NCI-H187 treated with DMSO at 0.1 percent for 48 hours (cell line): Measurements from ENCODE around the gene CATSPERE.

Experiments
- DNase-seq: peaks from one replicate; lab custom pipeline; 2025; lab: John Stamatoyannopoulos, UW

CATSPERE gene, protein sequence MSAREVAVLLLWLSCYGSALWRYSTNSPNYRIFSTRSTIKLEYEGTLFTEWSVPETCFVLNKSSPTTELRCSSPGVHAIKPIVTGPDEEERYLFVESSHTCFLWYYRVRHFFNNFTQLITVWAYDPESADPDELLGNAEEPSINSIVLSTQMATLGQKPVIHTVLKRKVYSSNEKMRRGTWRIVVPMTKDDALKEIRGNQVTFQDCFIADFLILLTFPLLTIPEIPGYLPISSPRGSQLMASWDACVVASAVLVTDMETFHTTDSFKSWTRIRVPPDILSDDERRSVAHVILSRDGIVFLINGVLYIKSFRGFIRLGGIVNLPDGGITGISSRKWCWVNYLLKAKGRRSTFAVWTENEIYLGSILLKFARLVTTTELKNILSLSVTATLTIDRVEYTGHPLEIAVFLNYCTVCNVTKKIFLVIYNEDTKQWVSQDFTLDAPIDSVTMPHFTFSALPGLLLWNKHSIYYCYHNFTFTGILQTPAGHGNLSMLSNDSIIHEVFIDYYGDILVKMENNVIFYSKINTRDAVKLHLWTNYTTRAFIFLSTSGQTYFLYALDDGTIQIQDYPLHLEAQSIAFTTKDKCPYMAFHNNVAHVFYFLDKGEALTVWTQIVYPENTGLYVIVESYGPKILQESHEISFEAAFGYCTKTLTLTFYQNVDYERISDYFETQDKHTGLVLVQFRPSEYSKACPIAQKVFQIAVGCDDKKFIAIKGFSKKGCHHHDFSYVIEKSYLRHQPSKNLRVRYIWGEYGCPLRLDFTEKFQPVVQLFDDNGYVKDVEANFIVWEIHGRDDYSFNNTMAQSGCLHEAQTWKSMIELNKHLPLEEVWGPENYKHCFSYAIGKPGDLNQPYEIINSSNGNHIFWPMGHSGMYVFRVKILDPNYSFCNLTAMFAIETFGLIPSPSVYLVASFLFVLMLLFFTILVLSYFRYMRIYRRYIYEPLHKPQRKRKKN

DNA sequence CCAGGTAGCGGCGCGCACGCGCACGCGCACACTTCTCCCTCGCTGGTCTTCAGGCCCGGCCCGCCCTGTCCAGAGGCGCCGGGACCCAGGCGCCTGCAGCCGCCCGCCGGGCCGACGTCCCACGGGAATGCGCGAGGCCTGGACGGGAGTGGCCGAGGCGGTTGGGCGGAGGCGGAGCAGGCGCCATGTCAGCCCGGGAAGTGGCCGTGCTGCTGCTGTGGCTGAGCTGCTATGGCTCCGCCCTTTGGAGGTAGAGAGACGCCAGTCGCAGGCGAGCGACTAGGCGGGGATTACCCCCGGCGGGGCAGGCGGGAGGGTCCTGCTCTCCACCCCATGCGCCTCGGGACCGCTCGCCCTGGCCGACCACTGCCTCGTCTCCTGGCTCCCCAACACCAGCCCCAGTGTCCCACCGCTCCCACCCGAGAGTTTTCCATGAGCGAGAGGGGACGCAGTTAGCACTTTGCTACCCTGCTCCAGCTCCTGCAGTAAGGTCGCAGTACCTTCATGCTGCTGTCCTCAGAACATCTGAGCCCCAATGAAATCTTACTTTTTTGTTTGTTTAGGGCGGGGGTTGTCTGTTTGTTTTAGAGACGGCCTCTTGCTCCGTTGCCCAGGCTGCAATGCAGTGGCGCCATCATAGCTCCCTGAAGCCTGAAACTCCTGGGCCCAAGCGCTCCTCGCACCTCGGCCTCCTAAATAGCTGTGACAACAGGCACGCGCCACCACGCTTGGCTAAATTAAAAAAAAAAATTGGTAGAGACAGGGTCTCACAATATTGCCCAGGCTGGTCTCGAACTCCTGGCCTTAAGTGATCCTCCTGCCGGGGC, at the start of gene CATSPERE:
Gene CATSPERE (plus strand): TSS at position 29 of the 827 bp plus-strand sequence. CDS start 157 bp downstream, at position 186.
- no peak for DNase-seq

DNA sequence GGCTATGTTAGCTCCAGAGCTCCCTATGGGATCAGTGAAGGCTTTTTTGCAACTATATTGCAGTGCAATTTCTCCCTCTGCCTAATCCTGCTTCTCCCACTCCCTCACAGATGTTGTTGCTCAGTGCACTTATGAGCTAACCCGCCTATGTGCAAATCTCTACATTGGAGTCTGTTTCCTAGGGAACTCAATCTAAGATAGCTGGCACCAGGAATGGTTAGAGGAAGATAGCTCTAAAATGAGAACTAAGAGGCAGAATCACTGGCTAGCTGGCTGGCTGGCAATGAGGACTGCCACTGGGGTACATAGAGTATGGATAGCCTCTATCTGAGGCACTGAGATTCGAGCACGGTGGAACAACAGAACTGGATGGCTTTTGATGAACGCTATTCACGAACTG, 48.9 kb upstream of the CATSPERE start:
- no peak for DNase-seq

DNA sequence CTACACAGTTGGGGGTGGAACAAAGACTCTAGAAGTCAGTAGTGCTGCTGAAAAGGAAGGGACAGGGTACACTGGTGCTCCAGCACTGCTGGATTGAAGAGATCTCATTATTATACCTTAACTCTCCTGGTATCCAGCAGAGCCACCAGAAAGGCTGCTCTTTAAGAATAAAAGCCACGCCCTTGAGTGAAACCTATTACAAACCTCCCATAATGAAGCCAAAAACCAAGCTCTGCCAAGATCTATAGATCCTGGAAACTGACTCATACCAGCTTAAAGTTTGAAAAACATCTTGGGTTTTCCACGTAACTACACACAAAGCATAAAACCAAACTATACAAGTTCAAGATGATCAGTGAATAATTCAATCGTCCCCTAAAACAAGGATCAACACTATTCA, 47.3 kb upstream of the CATSPERE start:
- DNase-seq = no peak

DNA sequence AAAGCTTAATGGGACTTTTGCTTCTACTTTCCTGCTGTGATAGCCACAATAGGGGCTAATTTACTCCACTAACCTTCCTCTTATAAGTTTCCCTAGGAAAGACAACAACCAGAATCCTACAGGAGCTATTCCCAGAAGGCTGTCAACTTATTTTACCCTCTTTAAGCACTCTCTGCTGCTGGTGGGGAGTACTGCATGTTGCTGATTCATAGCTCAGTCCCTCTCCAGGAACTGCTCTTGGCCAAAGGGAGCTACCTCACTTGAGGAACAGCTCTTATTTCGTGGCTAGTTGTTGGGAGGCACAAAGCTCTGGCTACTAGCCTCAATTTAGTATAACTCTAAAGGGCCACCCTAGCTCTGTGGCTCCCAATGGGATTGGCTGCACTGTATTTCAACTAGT, 46.5 kb upstream of the CATSPERE start:
- DNase-seq = no peak

DNA sequence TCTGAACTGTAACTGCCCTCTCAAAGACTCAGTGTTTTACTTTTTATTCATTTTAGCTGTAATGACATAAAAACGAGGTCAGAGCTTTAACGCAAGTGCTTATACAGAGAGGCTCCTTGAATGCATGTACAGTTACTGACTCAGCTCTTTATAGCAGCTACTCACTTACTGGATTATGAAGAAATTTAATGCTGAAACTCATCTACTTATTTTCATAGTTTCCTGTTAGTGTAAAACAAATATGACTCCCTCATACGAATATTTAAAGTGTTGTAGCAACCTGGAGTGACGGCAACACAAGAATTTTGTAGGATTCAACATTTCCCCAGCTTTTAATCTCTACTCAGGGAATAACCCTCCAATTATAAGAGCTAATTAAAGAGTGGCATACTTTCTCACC, 42.0 kb upstream of the CATSPERE start:
- no peak for DNase-seq

DNA sequence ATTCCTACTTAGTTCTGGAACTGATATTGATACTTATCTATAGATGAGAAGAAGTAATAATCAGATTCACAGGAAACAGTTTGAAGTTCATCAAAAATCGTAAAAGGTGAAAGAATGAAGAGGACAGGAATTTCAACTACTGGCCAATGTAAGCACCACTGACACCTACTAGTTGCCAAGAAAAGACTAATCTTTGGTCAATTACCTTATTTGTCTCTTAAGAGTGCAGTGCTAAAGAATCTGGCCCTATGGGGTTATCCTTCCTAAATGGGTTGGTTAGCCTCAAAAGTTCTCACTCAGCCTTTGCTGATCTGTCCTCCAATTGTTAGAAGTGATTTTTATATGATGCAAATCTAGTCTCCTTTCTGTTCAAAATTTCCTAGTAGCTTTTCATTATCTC, 38.9 kb upstream of the CATSPERE start:
- no peak for DNase-seq

DNA sequence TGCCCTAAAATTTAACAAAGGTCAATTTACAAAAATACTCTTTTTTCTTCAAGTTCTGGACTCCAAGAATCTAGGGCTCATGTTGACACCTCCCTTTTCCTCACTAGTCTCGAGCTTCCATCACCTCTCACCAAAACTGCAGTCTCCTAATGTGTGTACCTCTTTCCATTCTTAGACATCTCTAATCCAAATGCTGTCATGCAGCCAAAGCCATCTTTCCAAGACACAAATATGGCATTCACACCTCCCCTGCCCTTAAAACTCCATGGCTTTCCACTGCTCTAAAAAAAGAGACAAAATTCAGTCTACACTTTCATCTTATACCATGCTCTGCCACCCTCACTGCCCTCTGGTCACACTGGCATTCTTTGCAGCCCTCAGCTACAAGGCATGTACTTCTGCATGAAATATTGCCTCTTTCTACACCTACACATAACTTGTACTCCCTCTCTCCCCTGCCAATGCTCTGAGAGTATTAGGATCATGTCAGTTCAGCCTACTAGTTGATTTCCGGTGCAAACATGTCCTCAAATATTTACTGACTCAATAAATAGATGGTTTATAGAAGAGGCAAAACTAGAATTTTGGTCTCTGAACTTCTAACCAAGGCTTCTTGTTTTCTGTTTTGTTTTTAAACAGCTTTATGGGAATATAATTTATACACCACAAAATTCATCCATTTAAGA, 36.3 kb upstream of the CATSPERE start:
- DNase-seq = no peak

DNA sequence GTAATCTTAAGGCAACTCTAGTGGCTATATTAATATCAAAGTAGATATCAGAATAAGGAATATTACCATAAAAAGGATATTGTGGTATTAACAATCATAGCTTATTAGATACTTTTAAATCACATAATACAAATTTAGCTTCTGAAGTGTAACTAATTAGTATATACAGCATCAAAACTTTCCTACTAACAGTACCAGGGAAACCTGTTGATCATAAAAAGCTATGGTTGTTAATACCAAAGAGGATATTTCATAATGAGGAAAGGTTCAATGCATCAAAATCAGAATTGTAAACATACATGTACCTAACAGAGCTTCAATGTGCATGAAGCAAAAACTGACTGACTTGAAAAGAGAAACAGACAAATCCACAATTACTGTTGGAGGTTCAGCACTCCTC, 33.4 kb upstream of the CATSPERE start:
- no peak for DNase-seq

DNA sequence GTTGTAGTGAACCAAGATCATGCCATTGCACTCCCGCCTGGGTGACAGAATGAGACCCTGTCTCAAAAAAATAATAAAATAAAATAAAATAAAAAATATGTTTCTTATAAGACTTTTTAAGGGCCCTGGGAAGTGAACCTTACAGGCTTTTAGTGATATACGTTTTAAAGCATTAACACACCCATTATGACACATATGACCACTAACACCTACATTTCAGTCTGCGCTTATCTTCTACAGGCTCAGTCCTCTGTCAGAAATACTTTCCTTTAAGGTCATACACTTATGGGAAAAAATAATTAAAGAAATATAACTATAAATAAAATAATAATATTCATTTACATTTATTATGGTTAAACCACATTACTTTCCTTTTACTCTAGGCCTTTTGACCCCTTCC, 31.3 kb upstream of the CATSPERE start:
- no peak for DNase-seq

DNA sequence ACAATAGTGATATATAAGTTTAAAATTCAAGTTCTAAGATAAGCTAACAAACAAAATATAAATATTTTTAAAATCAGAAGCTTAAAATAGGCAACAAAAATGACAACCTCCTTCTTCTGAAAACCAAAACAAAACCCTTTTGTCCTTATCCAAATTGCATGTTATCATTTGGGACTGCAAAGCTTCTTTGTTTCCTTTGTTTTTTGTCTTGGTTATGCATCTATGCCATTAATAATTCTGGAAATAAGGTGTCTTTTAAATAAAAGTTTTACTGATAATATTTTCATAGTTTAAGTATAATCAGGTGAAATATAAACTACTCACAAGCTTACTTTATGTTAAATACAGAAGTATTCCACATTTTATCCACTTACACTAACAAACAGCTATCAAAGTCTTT, 29.9 kb upstream of the CATSPERE start:
- DNase-seq = no peak

DNA sequence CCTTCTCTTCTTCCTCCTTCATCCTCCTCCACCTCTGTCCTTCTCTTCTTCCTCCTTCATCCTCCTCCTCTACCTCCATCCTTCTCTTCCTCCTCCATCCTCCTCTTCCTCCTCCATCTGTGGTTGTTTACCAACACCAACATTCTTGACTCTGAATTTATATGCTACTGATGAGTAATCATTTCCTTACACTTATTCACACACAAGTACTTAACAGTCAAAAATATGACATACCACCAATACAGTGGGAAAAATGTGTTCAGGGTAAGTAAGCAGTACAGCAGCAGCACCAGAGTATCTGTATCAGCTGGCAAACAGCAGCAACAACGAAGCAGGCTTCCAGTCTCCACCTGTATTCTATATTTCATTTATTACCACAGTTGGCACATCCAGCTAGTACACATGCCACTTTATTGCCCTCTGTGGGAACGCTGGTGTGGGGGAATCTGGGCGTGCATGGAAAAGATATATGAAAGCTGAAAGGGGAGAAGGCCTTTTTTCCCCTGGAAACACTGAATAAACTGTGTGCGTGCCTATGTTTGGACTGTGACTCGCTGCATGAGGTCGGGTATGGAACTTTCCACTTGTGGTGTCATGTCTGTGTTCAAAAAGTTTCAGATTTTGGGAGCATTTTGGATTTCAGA, 25.4 kb upstream of the CATSPERE start:
- no peak for DNase-seq

DNA sequence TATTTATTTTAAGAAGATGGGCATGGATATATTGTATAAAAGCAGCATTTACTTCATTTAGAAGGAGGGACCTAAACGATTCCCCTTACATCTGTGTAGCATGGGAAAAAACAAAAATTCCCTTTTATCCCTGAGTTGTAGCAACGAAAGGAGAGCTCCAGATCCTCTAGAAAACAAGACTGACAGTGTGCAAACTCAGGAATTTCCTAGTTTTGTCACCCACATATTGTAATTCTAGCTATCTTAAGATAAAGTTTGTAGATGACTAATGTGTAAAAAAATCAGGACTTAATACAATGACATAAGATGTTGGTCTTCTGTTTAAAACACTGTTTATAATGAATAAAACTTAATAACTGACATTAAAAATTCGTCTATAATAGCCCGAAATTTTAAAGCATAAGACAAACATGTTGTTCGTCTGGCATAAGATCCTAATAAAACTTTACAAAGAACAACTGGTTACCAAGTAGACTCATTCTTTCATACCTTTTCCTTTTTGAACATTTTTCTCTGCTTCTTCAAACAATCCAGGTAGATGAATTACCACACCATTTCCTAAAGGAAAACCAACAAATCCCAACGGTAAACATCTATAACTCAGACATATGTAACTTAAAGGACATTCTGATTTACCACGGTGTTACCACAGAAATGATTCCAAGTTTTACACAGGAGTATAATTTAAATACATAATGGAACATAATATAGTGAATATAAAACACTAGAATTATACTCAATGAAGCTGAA, 24.6 kb upstream of the CATSPERE start:
- DNase-seq = no peak

DNA sequence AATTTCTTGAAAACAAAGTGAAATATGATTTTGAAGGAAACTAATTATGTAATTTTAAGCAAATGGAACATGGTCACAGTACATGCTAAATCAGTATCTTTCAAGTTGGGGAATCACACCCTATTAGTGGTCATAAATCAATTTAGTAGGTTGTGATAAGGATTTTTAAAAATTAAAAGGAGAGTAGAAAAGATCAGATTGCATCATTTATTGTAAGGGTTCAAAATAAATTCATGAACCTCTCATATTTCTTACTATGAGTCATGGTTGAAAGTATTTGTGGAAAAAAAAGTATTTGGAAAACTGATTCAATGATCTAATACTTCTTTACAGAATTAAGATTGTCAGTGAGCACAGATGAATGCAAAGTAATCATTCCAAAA, 24.0 kb upstream of the CATSPERE start:
- no peak for DNase-seq

DNA sequence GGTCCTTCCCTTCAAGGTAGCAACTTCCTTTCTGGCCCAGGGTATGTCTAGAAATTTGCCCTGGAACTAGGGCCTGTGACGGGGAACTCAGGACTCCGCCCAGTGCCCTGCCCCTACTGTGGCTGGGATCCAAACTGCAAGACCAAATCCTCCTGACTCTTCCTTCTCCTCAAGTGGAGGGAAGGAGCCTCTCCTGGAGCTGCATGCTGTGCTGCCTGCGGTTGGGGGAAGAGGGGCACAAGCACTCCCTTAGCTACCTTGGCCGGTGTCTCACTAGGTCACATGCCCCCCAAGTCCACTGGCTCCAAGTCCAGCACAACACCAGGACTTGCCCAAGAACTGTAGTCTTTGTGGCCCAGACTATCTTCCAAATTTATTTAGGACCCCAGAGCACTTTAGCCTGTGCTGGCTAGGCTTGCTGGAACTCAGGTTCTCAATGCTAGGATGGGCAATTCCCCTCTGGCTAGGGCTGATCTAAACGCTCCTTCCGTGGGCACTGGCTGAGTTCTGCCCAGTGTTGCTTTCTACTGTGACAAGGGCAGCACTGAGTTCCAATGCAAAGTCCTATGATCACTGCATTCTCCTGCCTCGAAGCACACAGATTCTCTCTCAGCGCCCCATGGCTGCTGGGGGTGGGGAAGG, 21.6 kb upstream of the CATSPERE start:
- no peak for DNase-seq

DNA sequence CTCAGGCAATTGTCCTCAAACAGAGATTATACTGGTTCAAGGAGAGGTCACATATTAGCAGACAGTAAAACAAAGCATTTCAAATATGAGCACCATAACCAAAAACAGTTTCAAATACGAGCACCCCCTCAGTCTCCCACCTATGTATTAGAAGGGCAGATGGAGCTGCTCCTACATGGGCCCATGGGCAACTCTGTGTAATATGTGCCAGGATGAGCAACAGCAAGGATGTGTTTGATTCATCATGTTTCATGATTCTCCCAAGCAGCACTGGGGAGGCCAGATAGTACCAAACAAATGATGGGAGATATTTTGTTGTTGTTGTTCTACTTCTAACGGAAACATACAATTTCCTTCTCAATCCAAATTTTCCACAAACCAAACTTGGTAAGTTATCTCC, 18.2 kb upstream of the CATSPERE start:
- DNase-seq = no peak

DNA sequence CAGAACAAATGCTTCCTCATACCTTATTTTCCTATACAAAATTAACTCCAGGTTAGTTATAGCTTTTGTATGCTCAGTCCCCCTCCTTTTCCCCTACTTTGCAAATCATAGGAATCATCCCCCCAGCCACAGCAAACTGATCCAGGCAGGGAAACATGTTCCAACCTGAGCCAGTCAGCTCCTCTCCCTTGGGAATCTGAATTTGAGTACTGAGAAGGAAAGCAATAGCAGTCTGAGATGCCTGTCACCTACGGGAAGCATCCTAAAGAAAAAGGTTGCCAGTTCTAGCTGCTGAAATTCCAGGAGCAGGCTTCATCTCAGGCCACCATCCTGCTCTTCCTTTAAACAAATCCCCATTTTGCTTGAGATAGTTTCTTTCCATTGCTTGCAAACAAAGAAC, 16.2 kb upstream of the CATSPERE start:
- DNase-seq = no peak

DNA sequence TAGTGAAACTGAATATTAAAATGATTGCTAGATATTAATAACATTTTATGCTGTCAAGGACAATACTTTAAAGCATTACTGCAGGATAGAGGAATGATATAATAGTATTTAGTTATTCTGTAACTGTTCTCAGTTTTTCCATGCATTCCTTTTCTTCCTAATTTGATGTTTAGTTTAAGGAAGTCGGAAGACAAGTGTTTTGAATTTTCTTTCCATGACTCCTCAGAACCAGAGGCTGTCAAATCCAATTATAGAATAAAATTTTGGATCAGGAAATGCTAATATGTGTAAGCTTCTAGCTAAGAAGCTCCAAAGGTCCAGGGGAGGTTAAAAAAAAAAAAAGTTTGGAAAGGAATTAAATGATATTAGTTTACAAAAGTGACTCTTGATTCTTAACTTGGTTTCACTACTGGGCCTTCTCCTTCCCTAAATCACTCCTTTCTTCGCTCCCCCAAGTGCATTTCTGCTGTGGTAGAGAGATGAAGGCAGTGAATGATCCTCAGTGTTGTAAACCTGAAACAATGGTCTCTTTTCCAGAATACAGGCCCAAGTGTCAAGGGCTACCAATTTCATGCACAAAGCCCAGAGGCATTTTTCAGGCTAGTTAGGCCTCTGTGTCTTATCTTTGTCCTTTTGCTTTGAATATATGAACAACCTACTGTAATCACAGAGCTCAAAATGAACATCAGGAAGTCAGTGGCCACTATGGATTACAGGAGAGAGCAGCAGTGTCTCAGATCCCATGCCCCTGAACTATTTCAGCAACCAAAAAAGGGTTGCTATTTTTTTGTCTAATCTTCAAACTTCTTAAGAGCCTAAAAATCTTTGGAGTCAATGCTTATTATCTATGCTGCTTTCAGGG, 15.5 kb upstream of the CATSPERE start:
- no peak for DNase-seq

DNA sequence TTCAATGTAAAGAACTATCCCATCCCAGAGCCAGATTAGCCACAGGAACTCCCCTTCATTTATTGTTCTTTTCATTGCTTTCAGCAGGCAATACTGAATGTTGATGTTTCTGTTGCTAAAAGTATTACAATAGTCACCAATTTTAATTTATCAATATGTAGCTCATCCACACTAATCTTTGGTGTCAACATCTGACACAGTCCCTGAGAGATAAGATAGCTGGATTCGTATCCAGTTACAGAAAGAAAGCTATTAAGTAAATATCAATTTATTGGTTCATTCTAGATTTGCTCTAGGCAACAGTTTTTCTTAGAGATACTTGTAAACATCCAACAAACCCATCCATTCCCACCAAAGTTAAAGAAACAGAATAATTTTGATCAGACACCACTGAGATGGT, 14.0 kb upstream of the CATSPERE start:
- DNase-seq = no peak

DNA sequence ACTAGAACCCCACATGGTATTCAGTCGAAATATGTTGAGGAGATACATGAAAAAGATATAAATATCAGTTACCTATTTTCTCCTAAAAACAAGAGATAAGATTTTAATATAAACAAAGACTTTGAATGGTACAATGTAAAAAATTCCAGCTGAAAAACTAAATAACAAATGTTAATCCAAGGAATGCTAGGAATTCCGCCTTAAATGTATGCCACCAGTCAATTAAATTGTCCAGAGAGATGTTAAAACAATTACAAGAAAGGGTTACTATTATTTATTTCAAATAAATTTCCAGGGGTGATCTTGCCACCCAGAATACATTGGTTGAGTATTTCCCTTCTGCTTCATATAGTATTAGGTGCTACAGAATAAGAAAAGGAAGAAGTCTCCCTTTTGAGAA, 13.5 kb upstream of the CATSPERE start:
- DNase-seq = no peak
